Progenitor cell of endocrine pancreas (in vitro differentiated cells): Measurements from ENCODE around the gene HERC4. TPM values are rescaled to one million over a fixed set of nuclear protein-coding genes. Genes with fewer than 3 reads are reported as not detected.
"Not testable (repeated sequence)": the region's sequence is repeated elsewhere in the genome, so short reads cannot be mapped to it uniquely, and the experiment has no call there.

Experiments
- DNase-seq: peaks from one replicate; pipeline ENCODE4 v3.0.0; 2021; ENCODE audit warnings: low spot score; ENCODE audit not compliant: unreplicated experiment
- H3K27ac Mint-ChIP-seq: 2 replicates; pipeline ENCODE4 v1.8.0; 2021; ENCODE audit warnings: mild to moderate bottlenecking, moderate library complexity, mixed read lengths
- H3K27me3 Mint-ChIP-seq: 2 replicates; pipeline ENCODE4 v1.8.0; 2021; ENCODE audit warnings: mixed read lengths
- H3K36me3 Mint-ChIP-seq: 2 replicates; pipeline ENCODE4 v1.8.0; 2022; ENCODE audit warnings: mixed read lengths; ENCODE audit not compliant: insufficient read depth
- H3K4me1 Mint-ChIP-seq: 2 replicates; pipeline ENCODE4 v1.8.0; 2021; ENCODE audit warnings: low read depth, mixed read lengths
- H3K4me3 Mint-ChIP-seq: 2 replicates; pipeline ENCODE4 v1.8.0; 2021; ENCODE audit warnings: low read depth, mild to moderate bottlenecking, moderate library complexity, mixed read lengths
- H3K9me3 Mint-ChIP-seq: 2 replicates; pipeline ENCODE4 v1.8.0; 2021; ENCODE audit warnings: low read depth, mixed read lengths
- total RNA-seq: library from RNA; stranded (reverse); gene quantifications from 2 replicates; pipeline ENCODE4 v1.2.1, GENCODE V29; 2021
- TF ChIP-seq, protein P1 (sequence below): fragments of 200-600 bp; sonication (generic); IDR thresholded peaks from one replicate; pipeline ENCODE4 v1.5.0; 2021; ENCODE audit warnings: antibody characterized with exemption, mild to moderate bottlenecking; ENCODE audit not compliant: unreplicated experiment

HERC4 gene
- total RNA-seq, 1 donor from 2014 or later = 62.1 TPM

DNA sequence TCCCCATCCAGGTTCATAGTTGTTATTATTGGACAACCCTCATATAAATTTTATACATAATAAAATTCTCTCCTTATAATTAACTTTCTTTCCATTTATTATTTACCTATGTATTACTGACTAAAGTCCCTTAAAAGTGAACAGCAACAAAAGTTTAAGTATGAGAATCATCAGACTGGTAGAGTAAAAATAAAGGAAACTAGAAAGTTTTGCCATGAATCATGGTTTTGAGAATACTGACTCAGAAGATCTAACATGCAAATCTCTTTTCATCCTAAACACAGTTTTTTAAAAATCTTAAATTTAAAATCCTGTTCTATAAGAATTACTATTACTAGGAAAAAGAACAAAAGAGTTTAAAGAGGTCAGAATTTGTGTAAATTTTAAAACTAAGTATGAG lies 32.1 kb downstream of the HERC4 start:
- TF ChIP-seq, protein P1, sequence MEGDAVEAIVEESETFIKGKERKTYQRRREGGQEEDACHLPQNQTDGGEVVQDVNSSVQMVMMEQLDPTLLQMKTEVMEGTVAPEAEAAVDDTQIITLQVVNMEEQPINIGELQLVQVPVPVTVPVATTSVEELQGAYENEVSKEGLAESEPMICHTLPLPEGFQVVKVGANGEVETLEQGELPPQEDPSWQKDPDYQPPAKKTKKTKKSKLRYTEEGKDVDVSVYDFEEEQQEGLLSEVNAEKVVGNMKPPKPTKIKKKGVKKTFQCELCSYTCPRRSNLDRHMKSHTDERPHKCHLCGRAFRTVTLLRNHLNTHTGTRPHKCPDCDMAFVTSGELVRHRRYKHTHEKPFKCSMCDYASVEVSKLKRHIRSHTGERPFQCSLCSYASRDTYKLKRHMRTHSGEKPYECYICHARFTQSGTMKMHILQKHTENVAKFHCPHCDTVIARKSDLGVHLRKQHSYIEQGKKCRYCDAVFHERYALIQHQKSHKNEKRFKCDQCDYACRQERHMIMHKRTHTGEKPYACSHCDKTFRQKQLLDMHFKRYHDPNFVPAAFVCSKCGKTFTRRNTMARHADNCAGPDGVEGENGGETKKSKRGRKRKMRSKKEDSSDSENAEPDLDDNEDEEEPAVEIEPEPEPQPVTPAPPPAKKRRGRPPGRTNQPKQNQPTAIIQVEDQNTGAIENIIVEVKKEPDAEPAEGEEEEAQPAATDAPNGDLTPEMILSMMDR = no peak
- Mint-ChIP-seq H3K4me3 (no peak overlapping the region), H3K27me3 (no peaks in the 10 kb centered on the region), H3K4me1 (peaks cover 11% of the 10 kb centered on the region), H3K9me3 (peaks cover 6% of the 10 kb centered on the region), H3K36me3 (peaks cover 14% of the 10 kb centered on the region), H3K27ac (no peak overlapping the region)
- no peak for DNase-seq

DNA sequence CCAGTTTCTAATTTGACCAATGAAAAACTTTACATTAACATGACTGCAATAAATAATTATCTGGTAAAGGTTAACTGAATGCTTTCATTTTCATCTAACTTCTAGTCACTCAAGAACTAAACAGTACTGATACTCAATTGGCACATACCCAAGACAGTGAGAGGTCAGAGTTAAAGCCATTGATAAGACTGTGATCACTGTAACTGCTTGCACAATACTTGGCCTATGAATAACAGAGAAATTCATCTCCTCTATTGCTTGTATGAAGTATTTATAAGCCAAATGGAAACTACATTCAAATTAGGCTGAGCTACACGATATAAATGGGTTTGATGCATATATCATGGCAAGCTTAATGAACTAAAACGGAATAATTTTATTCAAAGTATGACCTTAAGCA lies 43.0 kb downstream of the HERC4 start:
- TF ChIP-seq, protein P1 = no peak
- Mint-ChIP-seq H3K27ac (peak overlapping the region; percentile 59), H3K9me3 (no peaks in the 10 kb centered on the region), H3K4me3 (no peak overlapping the region), H3K4me1 (no peaks in the 10 kb centered on the region), H3K36me3 (peaks cover 14% of the 10 kb centered on the region), H3K27me3 (no peaks in the 10 kb centered on the region)
- DNase-seq = no peak

GRCh38 chr10:68027429-68027828 lies 47.7 kb downstream of the HERC4 start:
- H3K36me3 Mint-ChIP-seq = peaks cover 15% of the 10 kb centered on the region
- H3K4me1 Mint-ChIP-seq = no peaks in the 10 kb centered on the region
- no peaks in the 10 kb centered on the region for H3K27me3 Mint-ChIP-seq
- H3K4me3 Mint-ChIP-seq = no peak overlapping the region
- H3K9me3 Mint-ChIP-seq = no peaks in the 10 kb centered on the region
- TF ChIP-seq, protein P1 = no peak
- DNase-seq = no peak
- no peak overlapping the region for H3K27ac Mint-ChIP-seq

GRCh38 chr10:68023292-68023691 lies 51.8 kb downstream of the HERC4 start:
- peaks cover 35% of the 10 kb centered on the region for H3K36me3 Mint-ChIP-seq
- TF ChIP-seq, protein P1 = no peak
- no peak overlapping the region for H3K27ac Mint-ChIP-seq
- no peaks in the 10 kb centered on the region for H3K27me3 Mint-ChIP-seq
- DNase-seq = no peak
- H3K9me3 Mint-ChIP-seq = peaks cover 4% of the 10 kb centered on the region
- H3K4me1 Mint-ChIP-seq = no peaks in the 10 kb centered on the region
- H3K4me3 Mint-ChIP-seq = no peak overlapping the region

DNA sequence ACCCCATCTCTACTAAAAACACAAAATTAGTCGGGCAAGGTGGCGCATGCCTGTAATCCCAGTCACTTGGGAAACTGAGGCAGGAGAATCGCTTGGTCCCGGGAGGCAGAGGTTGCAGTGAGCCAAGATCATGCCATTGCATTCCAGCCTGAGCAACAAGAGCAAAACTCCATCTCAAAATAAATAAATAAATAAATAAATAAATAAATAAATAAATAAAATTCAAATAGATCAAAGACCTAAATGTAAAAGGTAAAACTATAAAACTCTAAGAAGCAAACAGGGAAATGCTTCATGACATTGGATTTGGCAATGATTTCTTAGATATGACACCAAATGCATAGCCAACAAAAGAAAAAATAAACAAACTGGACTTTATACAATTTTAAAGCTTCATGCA lies 52.8 kb downstream of the HERC4 start:
- not testable (repeated sequence) for H3K4me3 Mint-ChIP-seq, H3K27ac Mint-ChIP-seq, H3K4me1 Mint-ChIP-seq, H3K9me3 Mint-ChIP-seq, DNase-seq, H3K27me3 Mint-ChIP-seq
- H3K36me3 Mint-ChIP-seq = peaks cover 30% of the 10 kb centered on the region

GRCh38 chr10:68016519-68016918 lies 58.6 kb downstream of the HERC4 start:
- not testable (repeated sequence) for H3K27ac Mint-ChIP-seq, H3K4me3 Mint-ChIP-seq, H3K9me3 Mint-ChIP-seq, DNase-seq, H3K4me1 Mint-ChIP-seq, H3K27me3 Mint-ChIP-seq
- peaks cover 16% of the 10 kb centered on the region for H3K36me3 Mint-ChIP-seq
